HL-60 (cell line): Measurements from ENCODE around the gene OTOA.

ENCODE experiments used
- GABPA ChIP-seq: IDR thresholded peaks from 2 replicates; pipeline ENCODE4 v1.6.1; 2012; ENCODE audit warnings: low read depth
- POLR2AphosphoS5 ChIP-seq: IDR thresholded peaks from 2 replicates; pipeline ENCODE4 v1.6.1; 2012; ENCODE audit warnings: low read depth
- SPI1 ChIP-seq: IDR thresholded peaks from 2 replicates; pipeline ENCODE4 v1.6.1; 2012; ENCODE audit warnings: low read depth, mild to moderate bottlenecking, borderline replicate concordance
- TF ChIP-seq, protein P1 (sequence below): IDR thresholded peaks from one replicate; pipeline ENCODE4 v1.5.1; 2011; ENCODE audit warnings: low read length, control low read depth, inconsistent platforms; ENCODE audit not compliant: insufficient read depth
- TF ChIP-seq, protein P2 (sequence below): IDR thresholded peaks from 2 replicates; pipeline ENCODE4 v1.6.1; 2012; ENCODE audit warnings: low read depth; ENCODE audit not compliant: insufficient replicate concordance

DNA sequence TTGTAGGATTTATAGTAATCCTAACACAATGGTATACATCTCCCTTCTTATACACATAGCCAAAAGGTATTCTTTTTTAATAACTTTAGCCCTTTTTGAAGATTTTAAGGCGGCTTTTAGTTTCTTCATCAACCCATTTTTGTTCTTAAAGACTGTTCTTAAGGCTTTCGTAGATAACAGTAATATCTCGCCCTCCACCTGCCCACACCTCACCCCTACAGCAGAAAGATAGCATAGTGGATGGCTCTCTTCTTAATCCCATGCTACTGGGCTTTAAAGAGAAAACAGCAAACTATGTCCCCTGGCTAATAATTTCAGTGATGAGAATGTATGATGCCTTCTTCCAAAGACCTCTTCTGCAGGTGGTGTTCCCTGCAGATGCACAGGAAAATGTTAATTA lies 20.0 kb upstream of the OTOA start:
- TF ChIP-seq, protein P1, sequence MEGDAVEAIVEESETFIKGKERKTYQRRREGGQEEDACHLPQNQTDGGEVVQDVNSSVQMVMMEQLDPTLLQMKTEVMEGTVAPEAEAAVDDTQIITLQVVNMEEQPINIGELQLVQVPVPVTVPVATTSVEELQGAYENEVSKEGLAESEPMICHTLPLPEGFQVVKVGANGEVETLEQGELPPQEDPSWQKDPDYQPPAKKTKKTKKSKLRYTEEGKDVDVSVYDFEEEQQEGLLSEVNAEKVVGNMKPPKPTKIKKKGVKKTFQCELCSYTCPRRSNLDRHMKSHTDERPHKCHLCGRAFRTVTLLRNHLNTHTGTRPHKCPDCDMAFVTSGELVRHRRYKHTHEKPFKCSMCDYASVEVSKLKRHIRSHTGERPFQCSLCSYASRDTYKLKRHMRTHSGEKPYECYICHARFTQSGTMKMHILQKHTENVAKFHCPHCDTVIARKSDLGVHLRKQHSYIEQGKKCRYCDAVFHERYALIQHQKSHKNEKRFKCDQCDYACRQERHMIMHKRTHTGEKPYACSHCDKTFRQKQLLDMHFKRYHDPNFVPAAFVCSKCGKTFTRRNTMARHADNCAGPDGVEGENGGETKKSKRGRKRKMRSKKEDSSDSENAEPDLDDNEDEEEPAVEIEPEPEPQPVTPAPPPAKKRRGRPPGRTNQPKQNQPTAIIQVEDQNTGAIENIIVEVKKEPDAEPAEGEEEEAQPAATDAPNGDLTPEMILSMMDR: no peak
- TF ChIP-seq POLR2AphosphoS5 (no peak), GABPA (no peak), SPI1 (no peak)
- TF ChIP-seq, protein P2, sequence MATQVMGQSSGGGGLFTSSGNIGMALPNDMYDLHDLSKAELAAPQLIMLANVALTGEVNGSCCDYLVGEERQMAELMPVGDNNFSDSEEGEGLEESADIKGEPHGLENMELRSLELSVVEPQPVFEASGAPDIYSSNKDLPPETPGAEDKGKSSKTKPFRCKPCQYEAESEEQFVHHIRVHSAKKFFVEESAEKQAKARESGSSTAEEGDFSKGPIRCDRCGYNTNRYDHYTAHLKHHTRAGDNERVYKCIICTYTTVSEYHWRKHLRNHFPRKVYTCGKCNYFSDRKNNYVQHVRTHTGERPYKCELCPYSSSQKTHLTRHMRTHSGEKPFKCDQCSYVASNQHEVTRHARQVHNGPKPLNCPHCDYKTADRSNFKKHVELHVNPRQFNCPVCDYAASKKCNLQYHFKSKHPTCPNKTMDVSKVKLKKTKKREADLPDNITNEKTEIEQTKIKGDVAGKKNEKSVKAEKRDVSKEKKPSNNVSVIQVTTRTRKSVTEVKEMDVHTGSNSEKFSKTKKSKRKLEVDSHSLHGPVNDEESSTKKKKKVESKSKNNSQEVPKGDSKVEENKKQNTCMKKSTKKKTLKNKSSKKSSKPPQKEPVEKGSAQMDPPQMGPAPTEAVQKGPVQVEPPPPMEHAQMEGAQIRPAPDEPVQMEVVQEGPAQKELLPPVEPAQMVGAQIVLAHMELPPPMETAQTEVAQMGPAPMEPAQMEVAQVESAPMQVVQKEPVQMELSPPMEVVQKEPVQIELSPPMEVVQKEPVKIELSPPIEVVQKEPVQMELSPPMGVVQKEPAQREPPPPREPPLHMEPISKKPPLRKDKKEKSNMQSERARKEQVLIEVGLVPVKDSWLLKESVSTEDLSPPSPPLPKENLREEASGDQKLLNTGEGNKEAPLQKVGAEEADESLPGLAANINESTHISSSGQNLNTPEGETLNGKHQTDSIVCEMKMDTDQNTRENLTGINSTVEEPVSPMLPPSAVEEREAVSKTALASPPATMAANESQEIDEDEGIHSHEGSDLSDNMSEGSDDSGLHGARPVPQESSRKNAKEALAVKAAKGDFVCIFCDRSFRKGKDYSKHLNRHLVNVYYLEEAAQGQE: no peak
